ENCODE results near the gene UBE2I.

UBE2I gene

GRCh38 chr16:1330931-1331711 lies 21.7 kb downstream of the UBE2I start:
- DNase-seq, result no peak

GRCh38 chr16:1331712-1332617 lies 22.5 kb downstream of the UBE2I start:
- peak; percentile 79 for DNase-seq

DNA sequence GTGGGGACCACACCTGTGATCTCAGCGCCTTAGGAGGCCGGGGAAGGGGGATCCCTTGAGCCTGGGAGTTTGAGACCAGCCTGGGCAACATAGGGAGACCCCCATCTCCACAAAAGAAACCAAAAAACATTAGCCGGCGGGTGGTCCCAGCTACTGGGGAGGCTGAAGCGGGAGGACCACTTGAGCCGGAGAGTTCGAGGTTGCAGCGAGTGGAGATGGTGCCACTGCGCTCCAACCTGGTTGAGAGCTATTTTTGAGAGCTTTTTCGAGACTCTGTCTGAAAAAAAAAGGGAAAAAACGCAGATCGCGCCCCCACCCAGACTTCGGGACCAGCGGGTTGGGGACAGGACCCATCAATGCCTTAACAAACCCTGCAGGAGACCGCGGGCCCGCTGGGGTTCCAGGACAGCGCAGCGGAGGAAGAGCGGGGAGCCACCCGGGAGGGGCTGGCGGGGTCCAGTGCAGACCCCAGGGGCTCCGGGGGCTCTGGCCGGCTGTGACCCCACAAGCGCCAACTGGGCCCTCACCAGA lies 23.2 kb downstream of the UBE2I start:
- peak; percentile 24 for DNase-seq

DNA sequence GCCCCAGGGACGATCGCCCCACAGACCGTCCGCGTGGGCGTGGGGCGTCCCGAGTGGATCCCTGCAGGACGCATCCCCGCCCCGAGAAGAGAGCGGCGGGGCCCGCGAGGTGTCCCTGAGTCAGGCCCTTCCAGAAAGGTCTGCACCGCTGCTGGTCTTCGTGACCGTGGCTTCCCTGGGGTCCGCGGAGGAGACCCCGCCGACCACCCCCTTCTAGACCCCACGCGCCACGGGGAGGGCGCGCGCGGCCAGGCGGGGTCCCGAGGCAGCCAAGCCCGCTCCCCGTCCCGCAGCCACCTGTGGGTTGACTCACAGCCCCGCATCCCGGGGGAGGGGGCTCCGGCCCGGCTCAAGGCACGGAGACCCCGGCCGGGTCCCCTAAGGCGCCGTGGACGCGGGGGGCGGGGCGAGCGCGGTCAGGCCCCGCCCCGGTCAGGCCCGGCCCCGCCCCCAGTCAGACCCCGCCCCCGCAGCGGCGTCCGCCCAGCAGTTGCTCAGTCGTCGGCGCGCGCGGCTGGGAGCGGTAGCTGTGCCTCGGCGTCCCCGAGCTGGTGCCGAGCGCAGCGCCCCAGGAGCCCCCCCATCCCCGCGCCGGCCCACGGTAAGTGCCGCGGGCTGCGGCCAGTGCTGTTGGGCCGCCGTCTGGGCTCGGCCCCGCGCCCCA lies 23.8 kb downstream of the UBE2I start, which contains the start of gene BAIAP3:
Gene BAIAP3, plus strand, starts transcription at position 497 of the 664 bp plus-strand sequence. CDS start 4,905 bp downstream, outside the sequence.
- peak; percentile 75 for DNase-seq

DNA sequence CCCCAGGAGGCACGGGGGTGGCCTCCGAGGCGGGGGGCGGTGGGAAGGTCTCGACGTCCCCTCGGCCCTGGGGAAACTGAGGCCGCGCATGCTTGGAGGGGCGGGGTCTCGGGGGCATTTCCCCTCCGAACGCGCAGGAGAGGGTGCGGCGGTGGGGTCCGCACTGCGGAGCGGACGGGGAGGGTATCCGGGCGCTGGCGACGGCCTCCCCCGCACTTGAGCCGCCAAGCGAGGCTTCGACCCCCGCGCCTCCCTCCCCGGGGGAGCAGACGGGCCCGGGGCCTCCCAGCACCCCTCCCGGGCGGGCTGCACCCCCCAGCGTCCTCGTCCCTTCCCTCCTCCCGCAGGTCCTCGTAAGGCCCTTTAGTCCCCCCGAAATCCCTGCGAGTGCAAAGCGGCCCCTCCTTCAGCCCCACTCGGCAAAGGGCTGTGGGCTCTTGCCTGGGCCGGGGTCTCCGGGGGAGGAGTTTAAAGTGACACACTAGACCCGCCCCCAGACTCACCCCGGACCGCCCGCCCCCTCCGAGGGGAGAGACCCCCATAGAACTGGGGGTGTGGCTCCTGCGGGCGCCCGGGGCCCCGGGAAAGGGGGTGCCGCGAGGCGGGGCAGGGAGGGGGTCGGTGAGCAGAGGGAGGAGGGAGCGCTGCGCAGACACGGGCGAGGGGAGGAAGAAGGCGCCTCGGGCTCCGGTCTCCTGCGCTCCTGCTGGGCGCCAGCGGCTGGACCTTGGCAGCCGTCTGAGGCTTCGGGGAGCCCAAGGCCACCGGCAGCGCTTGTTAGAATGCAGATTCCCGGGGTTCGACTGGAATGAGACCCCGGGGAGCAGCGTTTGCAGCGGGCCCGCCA lies 24.6 kb downstream of the UBE2I start:
- DNase-seq, result peak; percentile 16

- DNase-seq, result peak; percentile 7
Observed at GRCh38 chr16:1334739-1335138, 25.3 kb downstream of the UBE2I start.

DNA sequence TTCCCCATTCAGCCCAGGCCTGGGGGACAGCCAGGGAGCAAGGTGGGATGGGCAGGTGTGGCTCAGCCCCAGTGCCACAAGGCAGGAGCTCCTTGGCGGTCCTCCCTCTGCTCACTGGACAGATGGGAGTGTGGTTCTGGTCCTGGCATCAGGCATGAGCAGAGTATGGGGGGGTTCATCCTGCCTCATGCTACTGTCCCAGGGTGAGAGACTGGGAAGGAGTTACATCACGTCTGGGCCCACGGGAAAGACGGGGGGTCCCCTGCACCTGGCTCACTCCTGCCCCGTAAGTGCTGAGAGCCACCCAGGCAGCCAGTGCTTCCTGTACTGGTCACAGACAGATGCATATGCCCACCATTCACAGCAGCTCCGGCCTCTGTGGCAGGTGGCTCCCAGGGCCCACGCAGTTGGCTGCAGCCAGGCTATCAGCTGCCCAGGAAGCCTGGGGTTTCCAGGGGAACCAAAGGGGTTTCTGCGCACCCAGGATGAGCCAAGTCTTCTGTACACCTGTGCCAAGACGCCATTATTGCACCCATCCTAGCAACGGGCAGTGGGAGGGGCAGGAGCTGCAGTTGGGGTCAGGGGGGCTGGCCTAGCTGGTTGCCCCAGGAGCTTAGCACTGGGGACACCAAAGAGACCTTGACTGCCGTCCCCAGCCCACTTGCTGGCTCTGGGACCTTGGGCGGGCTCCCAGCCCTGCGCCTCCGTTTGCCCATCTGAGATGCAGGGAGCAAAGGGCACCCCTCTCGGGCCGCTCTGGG lies 26.0 kb downstream of the UBE2I start:
- peak; percentile 15 for DNase-seq

- peak; percentile 26 for DNase-seq
Observed at GRCh38 chr16:1335996-1336395, 26.6 kb downstream of the UBE2I start.

GRCh38 chr16:1336619-1337018 lies 27.2 kb downstream of the UBE2I start:
- no peak for DNase-seq

DNA sequence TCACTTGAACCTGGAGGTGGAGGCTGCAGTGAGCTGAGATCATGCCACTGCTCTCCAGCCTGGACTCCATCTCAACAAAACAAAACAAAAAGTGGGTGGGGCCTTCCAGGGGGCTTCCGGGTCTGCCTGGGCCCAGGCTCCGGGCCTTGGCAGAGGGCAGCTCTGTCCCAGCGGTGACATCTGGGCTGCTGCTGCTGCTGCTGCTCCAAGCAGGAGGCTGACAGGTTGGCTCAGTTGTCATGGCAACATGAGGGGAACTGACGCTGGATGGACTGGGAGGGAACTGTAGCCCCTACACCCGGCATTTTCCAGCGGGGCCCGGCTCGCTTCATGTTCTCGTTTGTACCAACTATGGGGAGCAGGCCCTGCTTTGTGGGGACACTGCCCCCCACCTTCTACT lies 28.1 kb downstream of the UBE2I start:
- DNase-seq, result peak; percentile 25

DNA sequence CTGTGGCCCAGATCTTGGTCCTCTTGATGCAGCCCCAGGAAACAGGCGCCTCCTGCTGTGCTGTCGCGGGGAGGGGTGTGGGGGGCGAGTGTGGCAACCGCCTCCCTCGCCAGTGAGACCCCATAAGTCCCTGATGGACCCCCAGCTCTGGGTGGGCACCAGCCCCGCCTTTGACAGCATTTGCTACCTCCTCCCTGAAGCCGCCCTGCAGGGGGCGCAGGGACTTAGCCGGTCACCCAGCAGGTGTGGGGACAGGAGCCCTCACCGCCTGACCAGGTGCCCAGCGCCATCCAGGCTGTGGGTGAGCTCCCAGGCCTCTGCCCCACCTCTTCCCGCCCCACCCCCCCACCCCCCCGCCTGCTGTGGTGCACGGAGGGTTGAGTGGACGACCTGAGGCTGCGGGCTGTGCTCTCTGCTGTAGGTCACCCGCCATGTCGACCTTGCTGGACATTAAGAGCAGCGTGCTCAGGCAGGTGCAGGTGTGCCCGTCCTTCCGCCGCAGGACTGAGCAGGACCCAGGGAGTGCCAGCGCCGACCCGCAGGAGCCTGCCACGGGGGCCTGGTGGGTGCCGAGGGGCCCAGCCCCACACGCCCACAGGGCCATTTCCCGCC lies 28.8 kb downstream of the UBE2I start:
- peak; percentile 55 for DNase-seq

DNA sequence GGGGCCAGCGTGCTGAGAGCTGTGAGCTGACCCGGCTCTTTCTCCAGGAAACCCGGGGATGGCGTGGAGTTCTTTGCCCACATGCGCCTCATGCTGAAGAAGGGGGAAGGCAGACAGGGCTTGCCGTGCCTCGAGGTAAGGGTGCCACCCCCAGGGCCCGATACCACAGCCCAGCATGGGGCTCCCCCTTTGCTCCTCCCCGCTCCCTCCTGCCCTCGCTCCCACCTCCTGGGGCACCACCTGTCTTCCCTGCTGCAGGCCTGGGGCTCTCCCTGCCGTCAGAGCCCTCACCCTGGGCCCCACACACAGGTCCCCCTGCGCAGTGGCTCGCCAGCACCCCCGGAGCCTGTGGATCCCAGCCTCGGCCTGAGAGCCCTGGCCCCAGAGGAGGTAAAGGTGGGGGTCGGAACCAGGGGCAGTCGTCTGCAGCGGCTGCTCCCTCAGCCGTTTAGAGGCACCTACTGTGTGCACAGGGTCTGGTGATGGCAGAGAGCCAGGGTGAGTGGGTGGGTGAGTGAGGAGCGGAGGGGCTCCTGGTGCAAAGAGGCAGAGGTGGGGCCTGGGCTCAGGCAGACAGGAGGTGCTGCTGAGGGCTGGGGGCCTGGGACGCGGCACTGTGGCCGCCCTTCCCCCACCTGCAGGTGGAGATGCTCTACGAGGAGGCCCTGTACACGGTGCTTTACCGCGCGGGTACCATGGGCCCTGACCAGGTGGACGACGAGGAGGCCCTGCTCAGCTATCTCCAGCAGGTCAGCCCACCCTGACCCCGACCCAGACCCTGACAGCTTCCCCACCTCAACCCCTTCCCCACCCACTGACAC lies 29.6 kb downstream of the UBE2I start:
- DNase-seq, result peak; percentile 1

- DNase-seq, result no peak
Observed at GRCh38 chr16:1340730-1341494, 31.5 kb downstream of the UBE2I start.

DNA sequence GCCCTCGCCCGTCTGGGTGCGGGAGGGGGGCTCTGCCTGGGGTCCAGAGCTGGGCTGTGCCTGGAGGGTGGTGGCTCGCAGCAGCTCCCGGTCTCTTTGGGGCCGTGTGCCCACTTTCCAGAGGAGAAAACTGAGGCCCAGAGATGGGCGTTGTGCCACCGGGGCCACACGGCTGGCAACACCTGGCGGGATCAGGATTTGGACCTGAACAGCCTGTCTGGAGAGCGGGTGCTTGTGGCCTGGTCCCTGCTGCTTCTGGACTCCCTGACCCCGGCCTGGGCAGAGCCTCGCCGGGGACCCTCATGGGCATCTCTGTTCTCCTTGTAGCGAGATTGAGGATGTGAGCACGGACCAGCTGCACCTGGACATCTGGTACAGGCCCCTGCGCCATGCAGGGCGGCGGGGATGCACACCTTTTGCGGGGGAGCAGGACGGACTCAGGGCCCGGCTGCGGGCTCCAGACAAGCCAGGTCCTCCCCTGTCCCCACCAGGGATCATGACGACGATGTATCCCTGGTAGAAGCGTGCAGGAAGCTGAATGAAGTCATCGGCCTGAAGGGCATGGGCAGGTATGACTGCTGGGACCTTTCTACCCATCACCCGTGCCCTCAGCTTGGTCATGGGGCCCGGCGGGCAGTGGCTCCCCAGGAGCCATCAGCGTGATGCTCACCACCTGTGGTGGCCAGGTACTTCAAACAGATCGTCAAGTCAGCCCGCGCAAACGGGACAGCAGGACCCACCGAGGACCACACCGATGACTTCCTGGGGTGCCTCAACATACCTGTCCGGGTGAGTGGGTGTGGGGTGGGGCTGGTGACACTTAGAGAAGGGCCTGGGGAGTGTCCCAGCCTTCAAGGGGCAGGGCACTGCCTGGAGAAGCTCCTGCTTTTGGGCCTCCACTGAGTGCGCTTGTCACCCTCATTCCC lies 32.3 kb downstream of the UBE2I start:
- DNase-seq, result no peak

DNA sequence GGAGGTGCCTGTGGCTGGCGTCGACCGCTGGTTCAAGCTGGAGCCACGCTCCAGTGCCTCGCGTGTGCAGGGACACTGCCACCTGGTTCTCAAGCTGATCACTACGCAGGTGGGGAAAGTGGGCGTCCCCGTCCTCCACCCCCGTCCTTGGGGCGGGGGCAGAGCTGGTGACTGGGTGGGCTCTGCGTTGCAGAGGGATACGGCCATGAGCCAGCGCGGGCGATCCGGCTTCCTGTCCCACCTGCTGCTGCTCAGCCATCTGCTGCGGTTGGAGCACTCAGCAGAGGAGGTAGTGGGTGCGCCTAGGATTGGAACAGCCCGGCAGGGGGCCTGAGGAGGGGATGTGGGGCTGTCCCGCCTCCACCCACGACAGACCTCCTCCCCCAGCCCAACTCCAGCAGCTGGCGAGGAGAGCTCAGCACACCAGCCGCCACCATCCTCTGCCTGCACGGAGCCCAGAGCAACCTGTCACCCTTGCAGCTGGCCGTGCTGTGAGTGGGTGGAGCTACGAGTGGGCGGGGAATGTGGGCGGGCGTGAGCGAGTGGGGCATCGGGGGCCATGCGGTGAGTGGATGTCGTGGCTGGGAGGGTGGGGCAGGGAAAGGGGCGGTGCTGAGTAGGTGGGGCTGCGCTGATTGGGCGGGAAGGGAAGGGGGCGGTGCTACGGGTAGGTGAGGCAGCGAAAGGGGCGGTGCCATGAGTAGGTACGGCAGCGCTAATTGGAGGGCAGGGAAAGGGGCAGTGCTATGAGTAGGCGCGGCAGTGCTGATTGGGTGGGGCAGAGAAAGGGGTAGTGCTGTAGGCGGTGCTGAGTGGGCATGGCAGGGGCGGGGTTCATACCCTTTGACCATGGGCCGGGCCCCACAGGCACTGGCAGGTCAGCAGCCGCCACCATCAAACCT lies 33.3 kb downstream of the UBE2I start:
- peak; percentile 100 for DNase-seq

DNA sequence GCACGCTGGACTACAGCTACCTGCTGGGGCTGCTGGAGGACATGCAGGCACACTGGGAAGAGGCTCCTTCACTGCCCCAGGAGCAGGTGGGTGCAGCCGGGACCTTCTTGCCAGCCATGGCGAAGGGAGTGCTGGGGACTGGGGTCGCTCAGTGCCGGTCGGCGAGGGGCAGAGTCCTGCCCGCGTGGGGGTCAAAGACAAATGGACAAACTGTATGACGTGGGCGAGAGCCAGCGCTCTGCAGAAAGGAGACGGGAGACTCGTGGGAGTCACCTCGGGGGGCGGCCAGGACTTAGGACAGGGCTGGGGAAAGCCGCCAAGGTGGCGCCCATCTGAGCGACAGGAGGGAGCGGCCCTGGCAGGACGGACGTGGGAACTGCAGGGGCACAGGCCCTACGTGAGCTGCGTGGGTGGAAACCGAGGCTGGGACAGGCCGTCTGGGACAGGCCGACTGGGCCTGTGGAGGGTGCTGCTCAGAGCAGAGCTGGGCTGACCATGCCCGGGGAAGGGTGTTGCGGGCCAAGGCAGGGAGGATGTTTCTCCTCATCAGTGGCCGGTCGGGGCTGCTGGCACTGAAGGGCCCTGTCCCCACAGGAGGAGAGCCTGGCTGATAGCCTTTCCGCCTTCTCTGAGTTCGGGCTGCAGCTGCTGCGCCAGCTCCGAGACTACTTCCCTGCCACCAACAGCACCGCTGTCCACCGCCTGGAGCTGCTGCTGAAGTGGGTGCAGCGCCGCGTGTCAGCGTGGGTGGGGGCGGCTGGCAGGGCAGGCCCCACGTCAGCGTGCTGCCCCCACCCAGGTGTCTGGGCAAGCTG lies 34.2 kb downstream of the UBE2I start:
- DNase-seq, result no peak

All from hematopoietic multipotent progenitor cell treated with erythropoietin and hydrocortisone succinate and interleukin-3 and kit ligand, for 6 days (in vitro differentiated cells).